Gastrocnemius medialis (tissue), 4 donors: ENCODE data around the gene HMCN1.
"Not testable (repeated sequence)": the region's sequence is repeated elsewhere in the genome, so short reads cannot be mapped to it uniquely, and the experiment has no call there.

ENCODE experiments used
- CTCF ChIP-seq, 5 experiments: fragments of 450-650 bp in 3 of 5; fragments of 200-600 bp in 2 of 5; sonication (generic) in 2 of 5; IDR thresholded peaks in 4 of 5; conservative IDR thresholded peaks in 1 of 5; 1 replicate in 4 of 5; 2 replicates in 1 of 5; pipeline ENCODE4 v1.5.1; 2016 to 2019; ENCODE audit warnings: antibody characterized with exemption in 5 of 5, mild to moderate bottlenecking in 3 of 5, moderate library complexity in 3 of 5
- POLR2A ChIP-seq, 2 donors: fragments of 450-650 bp; IDR thresholded peaks; one replicate each; pipeline ENCODE4 v1.6.1; 2017; ENCODE audit warnings: antibody characterized with exemption in 2 of 2, mild to moderate bottlenecking in 2 of 2, moderate library complexity in 2 of 2

- TF ChIP-seq CTCF (IDR thresholded peaks at IDR 0.05 in 4 of 5, conservative IDR thresholded peaks at IDR 0.05 in 1 of 5); POLR2A (IDR thresholded peaks at IDR 0.05): not testable (repeated sequence)
These were observed 60.3 kb downstream of the HMCN1 start for GRCh38 chr1:185794495-185794894.
